ENCODE measurements around the gene SNN. TPM values are rescaled to one million over a fixed set of nuclear protein-coding genes. Genes with fewer than 3 reads are reported as not detected.

Gene SNN
- total RNA-seq, 1 experiment from 2014 or later: 1.9 TPM

DNA sequence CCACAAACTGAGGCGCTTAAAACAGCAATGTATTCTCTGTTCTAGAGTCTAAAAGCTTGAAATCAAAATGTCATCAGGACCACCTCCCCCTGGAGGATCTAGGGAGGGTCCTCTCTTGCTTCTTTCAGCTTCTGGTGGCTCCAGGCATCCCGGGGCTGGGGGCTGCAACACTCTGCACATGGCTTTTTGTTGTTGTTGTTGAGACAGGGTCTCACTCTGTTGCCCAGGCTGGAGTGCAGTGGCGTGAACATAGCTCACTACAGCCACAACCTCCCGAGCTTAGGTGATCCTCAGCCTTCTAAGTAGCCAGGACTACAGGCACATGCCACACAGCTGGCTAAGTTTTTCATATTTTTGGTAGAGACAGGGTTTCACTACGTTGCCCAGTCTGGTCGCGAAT lies 37.0 kb upstream of the SNN start:
- POLR2A ChIA-PET: interaction anchor here (1.0 to 6.3 kb wide), 3 partner anchors 10 to 44 kb away, joined by 3 to 76 read pairs (median 6); partner anchors contain the start of gene LITAF
- Mint-ChIP-seq H3K36me3 (ENCODE audit: insufficient read depth, unreplicated experiment) (peaks cover 3% of the 10 kb centered on the region), H3K27me3 (ENCODE audit: insufficient read depth, unreplicated experiment) (no peaks in the 10 kb centered on the region), H3K27ac (ENCODE audit: low read depth, unreplicated experiment) (no peak overlapping the region), H3K4me1 (ENCODE audit: insufficient read depth, unreplicated experiment) (peaks cover 26% of the 10 kb centered on the region), H3K9me3 (ENCODE audit: unreplicated experiment) (no peaks in the 10 kb centered on the region), H3K4me3 (ENCODE audit: unreplicated experiment) (no peak overlapping the region)
- no TSS peak for BruUV-seq (replicated peaks)
- DNase-seq (ENCODE audit: unreplicated experiment): no peak
- TF ChIP-seq, protein P1, sequence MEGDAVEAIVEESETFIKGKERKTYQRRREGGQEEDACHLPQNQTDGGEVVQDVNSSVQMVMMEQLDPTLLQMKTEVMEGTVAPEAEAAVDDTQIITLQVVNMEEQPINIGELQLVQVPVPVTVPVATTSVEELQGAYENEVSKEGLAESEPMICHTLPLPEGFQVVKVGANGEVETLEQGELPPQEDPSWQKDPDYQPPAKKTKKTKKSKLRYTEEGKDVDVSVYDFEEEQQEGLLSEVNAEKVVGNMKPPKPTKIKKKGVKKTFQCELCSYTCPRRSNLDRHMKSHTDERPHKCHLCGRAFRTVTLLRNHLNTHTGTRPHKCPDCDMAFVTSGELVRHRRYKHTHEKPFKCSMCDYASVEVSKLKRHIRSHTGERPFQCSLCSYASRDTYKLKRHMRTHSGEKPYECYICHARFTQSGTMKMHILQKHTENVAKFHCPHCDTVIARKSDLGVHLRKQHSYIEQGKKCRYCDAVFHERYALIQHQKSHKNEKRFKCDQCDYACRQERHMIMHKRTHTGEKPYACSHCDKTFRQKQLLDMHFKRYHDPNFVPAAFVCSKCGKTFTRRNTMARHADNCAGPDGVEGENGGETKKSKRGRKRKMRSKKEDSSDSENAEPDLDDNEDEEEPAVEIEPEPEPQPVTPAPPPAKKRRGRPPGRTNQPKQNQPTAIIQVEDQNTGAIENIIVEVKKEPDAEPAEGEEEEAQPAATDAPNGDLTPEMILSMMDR (IDR thresholded peaks at IDR 0.05; ENCODE audit: unreplicated experiment): no peak
- intact Hi-C loops (cut with micrococcal nuclease): no loop called here
- CTCF ChIA-PET: interaction anchor here (0.5 to 2.9 kb wide), 4 partner anchors 11 to 224 kb away, joined by 3 to 13 read pairs (median 4); no protein-coding TSS in a partner anchor

- Mint-ChIP-seq H3K27me3 (ENCODE audit: insufficient read depth, unreplicated experiment) (no peaks in the 10 kb centered on the region), H3K4me1 (ENCODE audit: insufficient read depth, unreplicated experiment) (peaks cover 20% of the 10 kb centered on the region), H3K9me3 (ENCODE audit: unreplicated experiment) (no peaks in the 10 kb centered on the region), H3K27ac (ENCODE audit: low read depth, unreplicated experiment) (no peak overlapping the region), H3K36me3 (ENCODE audit: insufficient read depth, unreplicated experiment) (no peaks in the 10 kb centered on the region), H3K4me3 (ENCODE audit: unreplicated experiment) (no peak overlapping the region)
- no TSS peak for BruUV-seq (replicated peaks)
- TF ChIP-seq, protein P1 (IDR thresholded peaks at IDR 0.05; ENCODE audit: unreplicated experiment): no peak
- DNase-seq (ENCODE audit: unreplicated experiment): no peak
- intact Hi-C loops (cut with micrococcal nuclease): no loop called here
- POLR2A ChIA-PET: no interaction called here
- CTCF ChIA-PET: interaction anchor here (0.7 to 2.9 kb wide), 3 partner anchors 10 to 253 kb away, joined by 3 to 13 read pairs (median 4); no protein-coding TSS in a partner anchor
Observed at GRCh38 chr16:11632455-11632939, 35.8 kb upstream of the SNN start.

DNA sequence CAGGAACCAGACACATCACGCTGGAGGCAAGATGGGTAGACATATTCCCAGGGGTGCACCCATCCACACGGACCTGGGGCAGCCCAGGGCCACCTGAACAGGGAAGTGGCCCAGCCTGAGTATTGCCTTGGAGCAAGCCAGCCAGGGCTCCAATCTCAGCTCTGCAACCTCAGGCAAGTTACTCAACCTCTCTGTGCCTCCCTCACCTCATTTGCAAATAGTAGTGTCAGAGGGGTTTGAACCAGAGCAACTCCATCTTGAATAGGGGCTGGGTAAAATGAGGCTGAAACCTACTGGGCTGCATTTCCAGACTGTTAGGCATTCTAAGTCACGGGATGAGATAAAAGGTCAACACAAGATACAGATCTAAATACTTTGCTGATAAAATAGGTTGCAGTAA lies 35.1 kb upstream of the SNN start:
- no peaks in the 10 kb centered on the region for H3K9me3 Mint-ChIP-seq (ENCODE audit: unreplicated experiment)
- TF ChIP-seq, protein P1 (IDR thresholded peaks at IDR 0.05; ENCODE audit: unreplicated experiment): no peak
- H3K4me3 Mint-ChIP-seq (ENCODE audit: unreplicated experiment): no peak overlapping the region
- no peak overlapping the region for H3K27ac Mint-ChIP-seq (ENCODE audit: low read depth, unreplicated experiment)
- CTCF ChIA-PET: interaction anchor here (2.9 kb wide), 1 partner anchor 9 kb away, joined by 13 read pairs; no protein-coding TSS in a partner anchor
- no peak for DNase-seq (ENCODE audit: unreplicated experiment)
- intact Hi-C loops (cut with micrococcal nuclease): no loop called here
- no peaks in the 10 kb centered on the region for H3K27me3 Mint-ChIP-seq (ENCODE audit: insufficient read depth, unreplicated experiment)
- POLR2A ChIA-PET: no interaction called here
- H3K36me3 Mint-ChIP-seq (ENCODE audit: insufficient read depth, unreplicated experiment): no peaks in the 10 kb centered on the region
- no TSS peak for BruUV-seq (replicated peaks)
- H3K4me1 Mint-ChIP-seq (ENCODE audit: insufficient read depth, unreplicated experiment): peaks cover 18% of the 10 kb centered on the region

DNA sequence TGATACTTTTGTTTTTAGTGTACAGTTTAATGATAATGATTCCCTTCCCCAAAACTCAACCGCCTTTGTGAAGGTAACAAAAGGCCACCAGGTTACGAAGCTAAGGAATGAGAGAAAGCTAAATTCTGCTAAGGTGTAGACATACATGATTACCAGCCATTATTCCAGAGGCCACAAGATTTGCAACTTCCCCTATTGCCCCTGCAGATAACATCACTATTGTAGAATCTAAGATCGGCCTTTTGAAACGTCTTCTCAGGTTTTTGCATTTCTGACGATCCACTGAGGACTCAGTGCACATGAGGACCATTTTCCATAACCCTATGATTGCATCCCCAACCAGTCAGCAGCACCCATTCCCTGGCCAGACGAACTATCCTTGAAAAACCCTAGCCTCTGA lies 33.9 kb upstream of the SNN start:
- Mint-ChIP-seq H3K4me1 (ENCODE audit: insufficient read depth, unreplicated experiment) (peaks cover 15% of the 10 kb centered on the region), H3K27me3 (ENCODE audit: insufficient read depth, unreplicated experiment) (no peaks in the 10 kb centered on the region), H3K36me3 (ENCODE audit: insufficient read depth, unreplicated experiment) (no peaks in the 10 kb centered on the region), H3K27ac (ENCODE audit: low read depth, unreplicated experiment) (no peak overlapping the region), H3K4me3 (ENCODE audit: unreplicated experiment) (no peak overlapping the region), H3K9me3 (ENCODE audit: unreplicated experiment) (no peaks in the 10 kb centered on the region)
- intact Hi-C loops (cut with micrococcal nuclease): no loop called here
- BruUV-seq (replicated peaks): no TSS peak
- TF ChIP-seq, protein P1 (IDR thresholded peaks at IDR 0.05; ENCODE audit: unreplicated experiment): no peak
- no peak for DNase-seq (ENCODE audit: unreplicated experiment)
- CTCF ChIA-PET: no interaction called here
- POLR2A ChIA-PET: no interaction called here
